Endodermal cell (in vitro differentiated cells): ENCODE results near the gene KIF25. TPM values are rescaled to one million over a fixed set of nuclear protein-coding genes. Genes with fewer than 3 reads are reported as not detected.

Source experiments
- DNase-seq: peaks from one replicate; pipeline ENCODE4 v3.0.0-alpha.2; 2017
- H3K27ac ChIP-seq: 2 replicates; pipeline ENCODE4 v1.5.1; 2013; ENCODE audit warnings: mild to moderate bottlenecking, low read depth, low read length, moderate library complexity
- H3K27me3 ChIP-seq: 2 replicates; pipeline ENCODE4 v1.6.1; 2013; ENCODE audit warnings: mild to moderate bottlenecking, low read length, moderate library complexity; ENCODE audit not compliant: insufficient read depth, control insufficient read depth, poor library complexity, severe bottlenecking
- H3K36me3 ChIP-seq: 2 replicates; pipeline ENCODE4 v1.7.0; 2013; ENCODE audit warnings: mild to moderate bottlenecking, low read length, moderate library complexity; ENCODE audit not compliant: control insufficient read depth, insufficient read depth
- H3K4me1 ChIP-seq: one replicate; pipeline ENCODE4 v1.7.0; 2013; ENCODE audit warnings: low read length; ENCODE audit not compliant: control insufficient read depth, insufficient read depth
- H3K4me3 ChIP-seq: 2 replicates; pipeline ENCODE4 v1.5.1; 2013; ENCODE audit warnings: mild to moderate bottlenecking, low read length, moderate library complexity
- H3K9ac ChIP-seq: 2 replicates; pipeline ENCODE4 v1.6.1; 2013; ENCODE audit warnings: mild to moderate bottlenecking, low read length, moderate library complexity; ENCODE audit not compliant: poor library complexity, severe bottlenecking; ENCODE audit errors: extremely low read depth
- H3K9me3 ChIP-seq: 2 replicates; pipeline ENCODE4 v1.6.1; 2013; ENCODE audit warnings: mild to moderate bottlenecking, low read length, moderate library complexity; ENCODE audit not compliant: control insufficient read depth
- H3K27ac Mint-ChIP-seq: 2 replicates; pipeline ENCODE4 v1.8.0; 2020; ENCODE audit warnings: mixed read lengths
- H3K27me3 Mint-ChIP-seq: 2 replicates; pipeline ENCODE4 v1.8.0; 2021; ENCODE audit warnings: mild to moderate bottlenecking, mixed read lengths; ENCODE audit not compliant: insufficient read depth
- H3K36me3 Mint-ChIP-seq: 2 replicates; pipeline ENCODE4 v1.8.0; 2020; ENCODE audit warnings: low read depth, mixed read lengths
- H3K4me1 Mint-ChIP-seq: 2 replicates; pipeline ENCODE4 v1.8.0; 2020; ENCODE audit warnings: mixed read lengths
- H3K4me3 Mint-ChIP-seq: 2 replicates; pipeline ENCODE4 v1.8.0; 2020; ENCODE audit warnings: mild to moderate bottlenecking, moderate library complexity, mixed read lengths
- H3K9me3 Mint-ChIP-seq: 2 replicates; pipeline ENCODE4 v1.8.0; 2020; ENCODE audit warnings: mild to moderate bottlenecking, mixed read lengths
- CTCF ChIP-seq: fragments of 200-600 bp; sonication (generic); conservative IDR thresholded peaks from 2 replicates; pipeline ENCODE4 v1.5.0; 2021; ENCODE audit warnings: antibody characterized with exemption, mild to moderate bottlenecking
- WGBS, 2 experiments: methylation state at CpG; one replicate each; pipeline versions ENCODE4 v1.1.5 to v1.1.7; 2013; ENCODE audit warnings: missing lambda C conversion rate in 2 of 2, mixed read lengths in 1 of 2; ENCODE audit not compliant: insufficient coverage in 1 of 2, insufficient read length in 1 of 2; 5-methylcytosine and 5-hydroxymethylcytosine counted together
- total RNA-seq, 2 donors: library from RNA; stranded (reverse); fragmentation: NEBNext Ultra II Directional in 1 of 2; extraction: Animal tissue kit (Norgen Biotek cat#: 25700) in 1 of 2; gene quantifications; 2 replicates in 1 of 2; 3 replicates in 1 of 2; pipeline ENCODE4 v1.2.1, GENCODE V29; 2021

The KIF25 gene
- total RNA-seq, 2 donors from 2014 or later, result 1.3 TPM; not detected in 1

GRCh38 chr6:168034537-168034936, 37.1 kb downstream of the KIF25 start:
- Mint-ChIP-seq H3K4me1 (peaks cover 7% of the 10 kb centered on the region), H3K4me3 (peak overlapping the region; percentile 58), H3K27me3 (peaks cover 28% of the 10 kb centered on the region), H3K9me3 (peaks cover 34% of the 10 kb centered on the region), H3K36me3 (peaks cover 9% of the 10 kb centered on the region), H3K27ac (peak overlapping the region; percentile 76)
- whole genome bisulfite sequencing, 2 experiments, result 85 to 87% methylated on average over 9 to 18 of the region's 18 CpGs
- H3K9ac ChIP-seq, result no peak overlapping the region
- H3K4me1 ChIP-seq, result no peaks in the 10 kb centered on the region
- no peaks in the 10 kb centered on the region for H3K36me3 ChIP-seq
- peaks cover 17% of the 10 kb centered on the region for H3K9me3 ChIP-seq
- no peaks in the 10 kb centered on the region for H3K27me3 ChIP-seq
- no peak overlapping the region for H3K27ac ChIP-seq
- no peak for TF ChIP-seq CTCF
- no peak for DNase-seq
- H3K4me3 ChIP-seq, result no peak overlapping the region

- 18 to 22% methylated on average over 27 to 44 of the region's 45 CpGs for WGBS, 2 experiments
- H3K4me3 Mint-ChIP-seq, result peak overlapping the region; percentile 58
- H3K9me3 Mint-ChIP-seq, result peaks cover 41% of the 10 kb centered on the region
These were observed 37.7 kb downstream of the KIF25 start for GRCh38 chr6:168035098-168035660.

GRCh38 chr6:168035661-168036545, 38.4 kb downstream of the KIF25 start:
- Histone ChIP-seq H3K4me3 (peak overlapping the region; percentile 78), H3K36me3 (no peaks in the 10 kb centered on the region), H3K27ac (no peak overlapping the region), H3K27me3 (no peaks in the 10 kb centered on the region), H3K9ac (peak overlapping the region; percentile 44), H3K4me1 (no peaks in the 10 kb centered on the region), H3K9me3 (peaks cover 31% of the 10 kb centered on the region)
- DNase-seq, result no peak
- peak overlapping the region; percentile 58 for H3K4me3 Mint-ChIP-seq
- peaks cover 28% of the 10 kb centered on the region for H3K27me3 Mint-ChIP-seq
- peaks cover 7% of the 10 kb centered on the region for H3K4me1 Mint-ChIP-seq
- peak overlapping the region; percentile 80 for H3K27ac Mint-ChIP-seq
- TF ChIP-seq CTCF, result no peak
- 44 to 54% methylated on average over 19 to 29 of the region's 29 CpGs for WGBS, 2 experiments
- H3K9me3 Mint-ChIP-seq, result peaks cover 48% of the 10 kb centered on the region
- peaks cover 10% of the 10 kb centered on the region for H3K36me3 Mint-ChIP-seq

More at GRCh38 chr6:168035098-168035660, 37.7 kb downstream of the KIF25 start:
- DNase-seq, result peak; percentile 85
- H3K27ac ChIP-seq, result no peak overlapping the region
- H3K9ac ChIP-seq, result peak overlapping the region; percentile 44
- Mint-ChIP-seq H3K4me1 (peaks cover 7% of the 10 kb centered on the region), H3K36me3 (peaks cover 10% of the 10 kb centered on the region), H3K27ac (peak overlapping the region; percentile 80), H3K27me3 (peaks cover 28% of the 10 kb centered on the region)
- H3K9me3 ChIP-seq, result peaks cover 24% of the 10 kb centered on the region
- H3K4me3 ChIP-seq, result peak overlapping the region; percentile 78
- no peaks in the 10 kb centered on the region for H3K27me3 ChIP-seq
- H3K36me3 ChIP-seq, result no peaks in the 10 kb centered on the region
- H3K4me1 ChIP-seq, result no peaks in the 10 kb centered on the region
- TF ChIP-seq CTCF, result no peak
